Measurements from ENCODE around the gene OXCT1. TPM values are rescaled to one million over a fixed set of nuclear protein-coding genes. Genes with fewer than 3 reads are reported as not detected.

Gene OXCT1
- total and polyA plus RNA-seq, 2 donors (not counting 3 experiments of a cell fraction or from before 2014, with no cell fraction given) = 12.8 to 37.4 TPM

- no peak overlapping the region for H3K4me3 ChIP-seq (replicated peaks in 1 of 3; ENCODE audit: insufficient read depth in 1 of 3, low read depth in 1 of 3, low read length in 3 of 3)
- dilution Hi-C loops (cut with MboI; ENCODE audit: extremely low pct_ligation_motif_present, low sequenced_read_pairs) (no loop called here), intact Hi-C loops (cut with micrococcal nuclease) (no loop called here)
- no peak overlapping the region for H3K4me2 ChIP-seq (ENCODE audit: insufficient read depth, low read length)
- peaks cover 30% of the 10 kb centered on the region for H3K79me2 ChIP-seq (ENCODE audit: control insufficient read depth, insufficient read depth, low read length)
- ChIA-PET POLR2A (no interaction called here), CTCF (interaction anchor here (1.0 to 3.7 kb wide), 3 partner anchors 7 to 904 kb away, joined by 6 to 19 read pairs (median 12); no protein-coding TSS in a partner anchor)
- H3K36me3 ChIP-seq (ENCODE audit: control insufficient read depth in 2 of 2, extremely low read depth in 1 of 2, insufficient read depth in 2 of 2, low read length in 2 of 2) = no peaks in the 10 kb centered on the region
- H3K9ac ChIP-seq (replicated peaks; ENCODE audit: extremely low read depth, insufficient read depth, low read length) = no peak overlapping the region
- H3K9me1 ChIP-seq (replicated peaks; ENCODE audit: control insufficient read depth, extremely low read depth, insufficient read depth, low read length) = peaks cover 2% of the 10 kb centered on the region
- peak; percentile 37 for FAIRE-seq
- H3K27ac ChIP-seq (ENCODE audit: insufficient read depth, low read depth, low read length) = no peak overlapping the region
- no peak overlapping the region for H2AFZ ChIP-seq (ENCODE audit: low read depth, low read length)
- TF ChIP-seq JUN (IDR thresholded peaks at IDR 0.05; ENCODE audit: borderline replicate concordance, insufficient read depth, insufficient read length, low read depth) (no peak), MYC (IDR thresholded peaks at IDR 0.05; ENCODE audit: low read depth, low read length) (no peak), GATA2 (IDR thresholded peaks at IDR 0.05; ENCODE audit: insufficient read depth, insufficient read length, low read depth, low read length) (no peak), CTCF (IDR thresholded peaks at IDR 0.05; ENCODE audit: extremely low read depth in 1 of 2, insufficient read depth in 1 of 2, low read depth in 1 of 2, low read length in 2 of 2) (no peak), POLR2AphosphoS5 (IDR thresholded peaks at IDR 0.05; ENCODE audit: insufficient read depth, low read depth, low read length) (no peak), POLR2A (IDR thresholded peaks at IDR 0.05; ENCODE audit: low read depth, low read length) (no peak), FOS (IDR thresholded peaks at IDR 0.05; ENCODE audit: borderline replicate concordance, insufficient read depth, low read length) (no peak), MAX (IDR thresholded peaks at IDR 0.05; ENCODE audit: insufficient read depth, insufficient read length) (no peak), EZH2 (IDR thresholded peaks at IDR 0.05; ENCODE audit: borderline replicate concordance, low read depth, low read length, severe bottlenecking) (no peak)
- peaks cover 3% of the 10 kb centered on the region for H3K4me1 ChIP-seq (ENCODE audit: control insufficient read depth, extremely low read depth, insufficient read depth, low read length)
- DNase-seq (ENCODE audit: low read depth, low spot score) = no peak
- H3K9me3 ChIP-seq (replicated peaks; ENCODE audit: control insufficient read depth, insufficient read depth, low read length) = no peaks in the 10 kb centered on the region
- BruUV-seq (replicated peaks) = no TSS peak
- no peaks in the 10 kb centered on the region for H3K27me3 ChIP-seq (ENCODE audit: control insufficient read depth in 2 of 2, insufficient read depth in 2 of 2, low read length in 2 of 2)
- H4K20me1 ChIP-seq (replicated peaks; ENCODE audit: control insufficient read depth, extremely low read depth, insufficient read depth, low read length) = no peaks in the 10 kb centered on the region
Observed at GRCh38 chr5:41863871-41864486, 6.2 kb downstream of the OXCT1 start.
